ENCODE results near the gene CTAGE9. TPM values are rescaled to one million over a fixed set of nuclear protein-coding genes. Genes with fewer than 3 reads are reported as not detected.

CTAGE9 gene
- total and polyA plus RNA-seq, 2 donors (not counting 1 experiment from before 2014, with no cell fraction given) = not detected

DNA sequence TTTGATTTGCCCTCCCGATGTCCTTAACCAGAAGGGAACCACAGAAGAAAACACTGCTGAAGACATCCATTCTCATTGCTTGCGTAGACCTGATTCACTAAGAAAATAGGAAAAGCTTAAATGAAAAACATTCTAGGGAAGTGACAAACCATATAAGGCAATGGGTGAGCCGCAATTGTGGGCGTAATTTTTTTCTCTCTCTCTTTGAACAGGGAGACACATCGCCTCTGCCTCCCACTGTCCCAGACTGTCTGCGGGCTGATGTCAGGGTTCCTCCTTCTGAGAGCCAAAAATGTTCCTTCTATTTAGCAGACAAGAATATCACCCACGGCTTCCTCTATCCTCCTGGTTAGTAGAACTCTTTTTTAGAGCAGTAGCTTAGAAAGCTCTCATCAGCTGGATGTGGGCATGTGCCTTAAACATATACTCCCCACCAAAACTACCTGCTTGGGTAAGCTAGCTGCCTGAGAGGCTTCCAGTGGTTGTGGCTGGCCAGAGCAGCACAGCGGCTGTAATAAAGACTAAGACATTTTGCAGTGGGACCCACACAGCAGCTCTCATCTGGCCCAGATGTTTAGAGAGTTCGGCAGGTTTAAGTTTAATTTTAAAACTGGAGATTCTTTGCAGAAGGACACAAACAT, 22.7 kb upstream of the CTAGE9 start:
- peak overlapping the region; percentile 74 for H2AFZ ChIP-seq (ENCODE audit: low read length)
- no peaks in the 10 kb centered on the region for H3K79me2 ChIP-seq (ENCODE audit: control insufficient read depth, insufficient read depth, low read length)
- TF ChIP-seq, protein P1, sequence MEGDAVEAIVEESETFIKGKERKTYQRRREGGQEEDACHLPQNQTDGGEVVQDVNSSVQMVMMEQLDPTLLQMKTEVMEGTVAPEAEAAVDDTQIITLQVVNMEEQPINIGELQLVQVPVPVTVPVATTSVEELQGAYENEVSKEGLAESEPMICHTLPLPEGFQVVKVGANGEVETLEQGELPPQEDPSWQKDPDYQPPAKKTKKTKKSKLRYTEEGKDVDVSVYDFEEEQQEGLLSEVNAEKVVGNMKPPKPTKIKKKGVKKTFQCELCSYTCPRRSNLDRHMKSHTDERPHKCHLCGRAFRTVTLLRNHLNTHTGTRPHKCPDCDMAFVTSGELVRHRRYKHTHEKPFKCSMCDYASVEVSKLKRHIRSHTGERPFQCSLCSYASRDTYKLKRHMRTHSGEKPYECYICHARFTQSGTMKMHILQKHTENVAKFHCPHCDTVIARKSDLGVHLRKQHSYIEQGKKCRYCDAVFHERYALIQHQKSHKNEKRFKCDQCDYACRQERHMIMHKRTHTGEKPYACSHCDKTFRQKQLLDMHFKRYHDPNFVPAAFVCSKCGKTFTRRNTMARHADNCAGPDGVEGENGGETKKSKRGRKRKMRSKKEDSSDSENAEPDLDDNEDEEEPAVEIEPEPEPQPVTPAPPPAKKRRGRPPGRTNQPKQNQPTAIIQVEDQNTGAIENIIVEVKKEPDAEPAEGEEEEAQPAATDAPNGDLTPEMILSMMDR (conservative IDR thresholded peaks at IDR 0.05 in 1 of 2, IDR thresholded peaks at IDR 0.05 in 1 of 2; ENCODE audit: low read depth in 1 of 2, low read length in 2 of 2) = no peak
- TF ChIP-seq EZH2 (IDR thresholded peaks at IDR 0.05; ENCODE audit: low read length, missing control alignments) = no peak
- H3K4me1 ChIP-seq (ENCODE audit: control insufficient read depth, extremely low read depth, insufficient read depth, low read length) = no peaks in the 10 kb centered on the region
- peak overlapping the region; percentile 28 for H3K4me2 ChIP-seq (ENCODE audit: extremely low read depth, insufficient read depth, low read length)
- peak overlapping the region in 1 of 4 experiments; percentile 0 for H3K4me3 ChIP-seq (replicated peaks in 1 of 4; ENCODE audit: control extremely low read depth in 1 of 4, insufficient read depth in 1 of 4, low read depth in 3 of 4, low read length in 4 of 4)
- DNase-seq (ENCODE audit: low read depth in 2 of 2) = peak; percentile 58 to 93
- H3K9me3 ChIP-seq (ENCODE audit: control insufficient read depth, insufficient read depth, low read depth, low read length) = no peaks in the 10 kb centered on the region
- no peaks in the 10 kb centered on the region for H4K20me1 ChIP-seq (ENCODE audit: control insufficient read depth, extremely low read depth, insufficient read depth, low read length)
- no peaks in the 10 kb centered on the region for H3K36me3 ChIP-seq (ENCODE audit: control insufficient read depth, insufficient read depth, low read length)
- no peak overlapping the region for H3K27ac ChIP-seq (ENCODE audit: insufficient read depth, low read length)
- no peak overlapping the region for H3K9ac ChIP-seq (ENCODE audit: insufficient read depth, low read length)
- no peaks in the 10 kb centered on the region for H3K27me3 ChIP-seq (ENCODE audit: control insufficient read depth, insufficient read depth, low read length)

DNA sequence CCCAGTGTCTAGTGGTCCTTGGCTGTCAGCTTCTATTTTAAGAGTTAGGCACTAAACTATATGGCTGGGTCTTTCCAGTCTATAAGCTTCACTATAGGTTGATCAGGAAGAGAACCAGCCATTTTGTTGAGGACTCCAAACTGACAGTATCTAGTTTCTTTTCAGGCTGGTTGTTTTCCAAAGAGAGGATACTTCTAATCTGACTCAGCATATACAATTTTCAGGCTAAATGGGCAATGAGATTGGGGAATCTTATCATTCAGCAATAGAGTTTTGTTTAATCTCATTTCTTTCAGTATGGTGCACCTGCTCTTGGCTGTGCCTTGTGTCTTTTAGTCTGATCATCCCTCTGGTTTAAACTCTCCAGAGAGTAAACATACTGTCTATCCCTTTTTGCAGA, 20.4 kb upstream of the CTAGE9 start:
- Histone ChIP-seq H4K20me1 (ENCODE audit: control insufficient read depth, extremely low read depth, insufficient read depth, low read length) (no peaks in the 10 kb centered on the region), H3K9ac (ENCODE audit: insufficient read depth, low read length) (no peak overlapping the region), H3K27ac (ENCODE audit: insufficient read depth, low read length) (no peak overlapping the region), H3K27me3 (ENCODE audit: control insufficient read depth, insufficient read depth, low read length) (no peaks in the 10 kb centered on the region), H3K79me2 (ENCODE audit: control insufficient read depth, insufficient read depth, low read length) (no peaks in the 10 kb centered on the region), H3K4me1 (ENCODE audit: control insufficient read depth, extremely low read depth, insufficient read depth, low read length) (no peaks in the 10 kb centered on the region), H3K9me3 (ENCODE audit: control insufficient read depth, insufficient read depth, low read depth, low read length) (no peaks in the 10 kb centered on the region), H3K4me3 (replicated peaks in 1 of 4; ENCODE audit: control extremely low read depth in 1 of 4, insufficient read depth in 1 of 4, low read depth in 3 of 4, low read length in 4 of 4) (no peak overlapping the region), H3K4me2 (ENCODE audit: extremely low read depth, insufficient read depth, low read length) (no peak overlapping the region), H3K36me3 (ENCODE audit: control insufficient read depth, insufficient read depth, low read length) (no peaks in the 10 kb centered on the region), H2AFZ (ENCODE audit: low read length) (peak overlapping the region; percentile 12)
- DNase-seq (ENCODE audit: low read depth in 2 of 2) = no peak
- TF ChIP-seq EZH2 (IDR thresholded peaks at IDR 0.05; ENCODE audit: low read length, missing control alignments) = no peak
- TF ChIP-seq, protein P1 (conservative IDR thresholded peaks at IDR 0.05 in 1 of 2, IDR thresholded peaks at IDR 0.05 in 1 of 2; ENCODE audit: low read depth in 1 of 2, low read length in 2 of 2) = no peak

DNA sequence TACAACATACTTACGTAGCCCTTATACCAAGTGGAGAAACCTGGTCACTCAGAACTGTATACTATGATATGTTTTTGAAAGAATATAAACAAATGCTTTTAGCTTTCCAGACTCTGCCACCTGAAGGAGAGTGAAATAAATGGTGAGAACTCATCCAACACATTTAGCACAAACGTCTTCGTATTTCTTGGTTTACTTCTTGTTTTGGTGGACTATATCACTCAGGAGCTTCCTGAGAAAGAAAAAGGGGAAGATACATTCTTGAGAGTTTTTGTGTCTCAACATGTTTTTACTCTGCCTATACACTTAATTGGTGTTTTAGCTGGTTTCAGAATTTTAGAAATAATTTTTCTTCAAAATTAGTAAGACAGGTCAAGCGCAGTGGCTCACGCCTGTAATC, 19.4 kb upstream of the CTAGE9 start:
- TF ChIP-seq, protein P1 (conservative IDR thresholded peaks at IDR 0.05 in 1 of 2, IDR thresholded peaks at IDR 0.05 in 1 of 2; ENCODE audit: low read depth in 1 of 2, low read length in 2 of 2) = no peak
- no peak for TF ChIP-seq EZH2 (IDR thresholded peaks at IDR 0.05; ENCODE audit: low read length, missing control alignments)

More for the DNA sequence above, 19.4 kb upstream of the CTAGE9 start:
- Histone ChIP-seq H3K27me3 (ENCODE audit: control insufficient read depth, insufficient read depth, low read length) (no peaks in the 10 kb centered on the region), H3K27ac (ENCODE audit: insufficient read depth, low read length) (no peak overlapping the region), H3K4me1 (ENCODE audit: control insufficient read depth, extremely low read depth, insufficient read depth, low read length) (no peaks in the 10 kb centered on the region), H3K79me2 (ENCODE audit: control insufficient read depth, insufficient read depth, low read length) (no peaks in the 10 kb centered on the region), H3K9ac (ENCODE audit: insufficient read depth, low read length) (no peak overlapping the region), H4K20me1 (ENCODE audit: control insufficient read depth, extremely low read depth, insufficient read depth, low read length) (no peaks in the 10 kb centered on the region), H3K4me2 (ENCODE audit: extremely low read depth, insufficient read depth, low read length) (no peak overlapping the region), H3K4me3 (replicated peaks in 1 of 4; ENCODE audit: control extremely low read depth in 1 of 4, insufficient read depth in 1 of 4, low read depth in 3 of 4, low read length in 4 of 4) (no peak overlapping the region), H2AFZ (ENCODE audit: low read length) (no peak overlapping the region), H3K36me3 (ENCODE audit: control insufficient read depth, insufficient read depth, low read length) (no peaks in the 10 kb centered on the region), H3K9me3 (ENCODE audit: control insufficient read depth, insufficient read depth, low read depth, low read length) (no peaks in the 10 kb centered on the region)
- DNase-seq (ENCODE audit: low read depth in 2 of 2) = no peak

Data from fibroblast of lung (primary cell).